H9 (cell line): ENCODE results near the gene DNAH1. TPM values are rescaled to one million over a fixed set of nuclear protein-coding genes. Genes with fewer than 3 reads are reported as not detected.

Experiments
- DNase-seq: peaks from one replicate; pipeline ENCODE4 v3.0.0-alpha.2; 2017
- H2AFZ ChIP-seq: one replicate; pipeline ENCODE4 v1.6.1; 2013; ENCODE audit warnings: mild to moderate bottlenecking, low read length, control low read depth, moderate library complexity
- H2AK5ac ChIP-seq: 2 replicates; pipeline ENCODE4 v1.6.1; 2013; ENCODE audit warnings: low read length, control low read depth, mixed read lengths; ENCODE audit not compliant: insufficient read length
- H2BK120ac ChIP-seq: one replicate; pipeline ENCODE4 v1.6.1; 2013; ENCODE audit warnings: low read depth, mild to moderate bottlenecking, low read length, control low read depth, inconsistent platforms; ENCODE audit not compliant: poor library complexity, severe bottlenecking
- H2BK12ac ChIP-seq: 2 replicates; pipeline ENCODE4 v1.6.1; 2013; ENCODE audit warnings: low read length, control low read depth, mixed read lengths, low read depth; ENCODE audit not compliant: insufficient read length
- H2BK15ac ChIP-seq: 2 replicates; pipeline ENCODE4 v1.6.1; 2013; ENCODE audit warnings: low read depth, low read length, control low read depth
- H2BK20ac ChIP-seq: one replicate; pipeline ENCODE4 v1.6.1; 2013; ENCODE audit warnings: low read depth, mild to moderate bottlenecking, low read length, control low read depth, inconsistent platforms; ENCODE audit not compliant: poor library complexity, severe bottlenecking
- H2BK5ac ChIP-seq: 2 replicates; pipeline ENCODE4 v1.6.1; 2013; ENCODE audit warnings: low read length, control low read depth, mixed read lengths; ENCODE audit not compliant: insufficient read length
- H3K14ac ChIP-seq: 2 replicates; pipeline ENCODE4 v1.6.1; 2013; ENCODE audit warnings: low read length, control low read depth; ENCODE audit not compliant: insufficient read depth
- H3K18ac ChIP-seq: 2 replicates; pipeline ENCODE4 v1.6.1; 2013; ENCODE audit warnings: low read depth, mild to moderate bottlenecking, mixed read lengths, low read length, control low read depth; ENCODE audit not compliant: insufficient read length
- H3K23ac ChIP-seq: 2 replicates; pipeline ENCODE4 v1.6.1; 2013; ENCODE audit warnings: low read length, control low read depth, mixed read lengths, low read depth; ENCODE audit not compliant: insufficient read length
- H3K23me2 ChIP-seq: 2 replicates; pipeline ENCODE4 v1.6.1; 2013; ENCODE audit warnings: low read depth, mild to moderate bottlenecking, mixed read lengths, low read length, control low read depth; ENCODE audit not compliant: insufficient read length, poor library complexity, severe bottlenecking
- H3K27ac ChIP-seq: 2 replicates; pipeline ENCODE4 v1.5.1; 2013; ENCODE audit warnings: low read length, control low read depth, mixed read lengths, low read depth; ENCODE audit not compliant: insufficient read length
- H3K27me3 ChIP-seq: 2 replicates; pipeline ENCODE4 v1.6.1; 2013; ENCODE audit warnings: low read length, control low read depth, inconsistent platforms; ENCODE audit not compliant: insufficient read depth
- H3K4ac ChIP-seq: 2 replicates; pipeline ENCODE4 v1.6.1; 2013; ENCODE audit warnings: low read depth, mild to moderate bottlenecking, control low read depth, inconsistent platforms, low read length, moderate library complexity
- H3K4me1 ChIP-seq: 2 replicates; pipeline ENCODE4 v1.6.1; 2013; ENCODE audit warnings: low read length, control low read depth, inconsistent platforms; ENCODE audit not compliant: insufficient read depth
- H3K4me2 ChIP-seq: 2 replicates; pipeline ENCODE4 v1.6.1; 2013; ENCODE audit warnings: low read length, control low read depth, mixed read lengths; ENCODE audit not compliant: insufficient read length, insufficient read depth
- H3K56ac ChIP-seq: 2 replicates; pipeline ENCODE4 v1.6.1; 2013; ENCODE audit warnings: low read depth, mild to moderate bottlenecking, mixed read lengths, low read length, control low read depth; ENCODE audit not compliant: insufficient read length
- H3K79me1 ChIP-seq: 2 replicates; pipeline ENCODE4 v1.6.1; 2013; ENCODE audit warnings: low read depth, mild to moderate bottlenecking, moderate library complexity, low read length, control low read depth, inconsistent platforms; ENCODE audit not compliant: insufficient read depth, poor library complexity, severe bottlenecking
- H3K79me2 ChIP-seq: 2 replicates; pipeline ENCODE4 v1.6.1; 2013; ENCODE audit warnings: low read length, control low read depth, inconsistent platforms; ENCODE audit not compliant: insufficient read depth
- H3K9ac ChIP-seq: 2 replicates; pipeline ENCODE4 v1.6.1; 2013; ENCODE audit warnings: low read length, control low read depth, mixed read lengths; ENCODE audit not compliant: insufficient read length; ENCODE audit errors: extremely low read depth
- H3K9me3 ChIP-seq: one replicate; pipeline ENCODE4 v1.6.1; 2013; ENCODE audit warnings: low read depth, low read length, inconsistent platforms; ENCODE audit not compliant: control insufficient read depth
- H3T11ph ChIP-seq: one replicate; pipeline ENCODE4 v1.6.1; 2013; ENCODE audit warnings: mild to moderate bottlenecking, low read length, control low read depth, inconsistent platforms
- H4K20me1 ChIP-seq: one replicate; pipeline ENCODE4 v1.6.1; 2013; ENCODE audit not compliant: control insufficient read depth, insufficient read length, insufficient read depth
- H4K5ac ChIP-seq: 2 replicates; pipeline ENCODE4 v1.6.1; 2013; ENCODE audit warnings: low read depth, mild to moderate bottlenecking, mixed read lengths, low read length, control low read depth; ENCODE audit not compliant: insufficient read length
- H4K8ac ChIP-seq: replicated peaks from 2 replicates; pipeline ENCODE4 v1.6.1; 2013; ENCODE audit warnings: low read length, control low read depth, mixed read lengths, low read depth; ENCODE audit not compliant: insufficient read length
- H4K91ac ChIP-seq: 2 replicates; pipeline ENCODE4 v1.6.1; 2013; ENCODE audit warnings: low read depth, mild to moderate bottlenecking, moderate library complexity, mixed read lengths, low read length, control low read depth; ENCODE audit not compliant: insufficient read length
- H3K27ac Mint-ChIP-seq, 3 experiments: 2 replicates in 2 of 3; 3 replicates in 1 of 3; pipeline ENCODE4 v1.8.0; 2020 to 2021; ENCODE audit warnings: mixed read lengths in 3 of 3, mild to moderate bottlenecking in 1 of 3, moderate library complexity in 1 of 3
- H3K27me3 Mint-ChIP-seq: 2 replicates; pipeline ENCODE4 v1.8.0; 2021; ENCODE audit warnings: low read depth, mild to moderate bottlenecking, moderate library complexity, mixed read lengths
- H3K36me3 Mint-ChIP-seq, 3 experiments: 2 replicates in 2 of 3; 3 replicates in 1 of 3; pipeline ENCODE4 v1.8.0; 2020 to 2021; ENCODE audit warnings: low read depth in 3 of 3, mixed read lengths in 3 of 3; ENCODE audit not compliant: insufficient read depth in 1 of 3
- H3K4me1 Mint-ChIP-seq, 2 experiments: 2 replicates each; pipeline ENCODE4 v1.8.0; 2020; ENCODE audit warnings: mixed read lengths in 2 of 2
- H3K4me3 Mint-ChIP-seq, 2 experiments: 2 replicates in 1 of 2; 3 replicates in 1 of 2; pipeline ENCODE4 v1.8.0; 2020 to 2021; ENCODE audit warnings: mild to moderate bottlenecking in 2 of 2, mixed read lengths in 2 of 2, moderate library complexity in 1 of 2
- H3K9me3 Mint-ChIP-seq, 2 experiments: 2 replicates in 1 of 2; 3 replicates in 1 of 2; pipeline ENCODE4 v1.8.0; 2020; ENCODE audit warnings: mild to moderate bottlenecking in 2 of 2, mixed read lengths in 2 of 2, moderate library complexity in 1 of 2
- CTCF ChIP-seq: fragments of 200-600 bp; sonication (generic); conservative IDR thresholded peaks from 3 replicates; pipeline ENCODE4 v1.8.0; 2021; ENCODE audit warnings: antibody characterized with exemption, mild to moderate bottlenecking
- WGBS: extraction: QIAGEN DNeasy Blood & Tissue Kit; methylation state at CpG from one replicate; pipeline ENCODE4 v1.1.7; 2013; ENCODE audit warnings: missing lambda C conversion rate, low lambda C conversion rate, mixed read lengths; ENCODE audit not compliant: insufficient read length; ENCODE audit errors: extremely low coverage; 5-methylcytosine and 5-hydroxymethylcytosine counted together
- total RNA-seq: library from RNA; stranded (reverse); gene quantifications from 2 replicates; pipeline ENCODE4 v1.2.1, GENCODE V29; 2021

Gene DNAH1
- total RNA-seq, 1 experiment from 2014 or later, result 2.0 TPM

DNA sequence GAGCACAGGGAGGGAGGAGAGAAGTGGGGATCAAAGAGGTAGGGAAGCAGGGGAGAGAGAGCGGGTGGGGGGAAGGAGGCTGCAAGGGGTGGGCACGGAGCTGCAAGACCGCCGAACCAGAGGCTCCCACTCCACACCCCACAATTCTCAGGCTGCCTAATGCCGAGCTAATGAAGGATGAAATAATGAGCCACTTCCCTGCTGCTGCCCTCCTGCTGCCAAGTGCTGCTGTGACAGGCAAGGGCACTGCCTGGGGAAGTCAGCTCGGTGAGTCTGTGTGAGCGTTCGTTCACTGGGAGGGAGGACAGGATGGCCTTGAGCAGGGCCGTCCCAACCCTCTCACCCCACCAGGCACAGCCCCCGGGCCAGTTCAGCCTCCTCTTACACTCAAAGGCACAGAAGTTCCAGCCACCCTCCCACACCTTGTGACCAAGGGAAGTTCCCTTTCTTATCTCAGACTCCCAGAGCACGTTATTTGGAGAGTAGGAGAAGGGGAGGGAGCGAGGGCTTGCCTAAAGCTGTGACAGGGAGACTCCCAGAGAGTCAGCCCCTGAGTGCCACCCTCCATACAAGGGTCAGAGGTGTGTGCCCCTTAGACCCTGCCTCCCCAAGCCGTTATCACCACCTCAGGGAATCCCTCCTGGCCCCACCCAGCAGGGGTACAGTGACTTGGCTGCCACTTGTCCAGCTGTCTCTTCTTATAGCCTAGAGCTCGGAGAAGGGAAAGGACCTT lies 16.1 kb upstream of the DNAH1 start:
- H3K23me2 ChIP-seq, result peaks cover 10% of the 10 kb centered on the region
- no peaks in the 10 kb centered on the region for H3K9me3 ChIP-seq
- H2AFZ ChIP-seq, result no peak overlapping the region
- Mint-ChIP-seq H3K36me3 (no peaks in the 10 kb centered on the region; a peak in 1 of 7 replicates), H3K4me1 (peaks cover 25 to 32% of the 10 kb centered on the region in 2 experiments), H3K4me3 (peak overlapping the region; percentile 24 to 81; a peak in 4 of 5 replicates), H3K27me3 (peaks cover 17% of the 10 kb centered on the region), H3K27ac (no peak overlapping the region; a peak in 1 of 7 replicates), H3K9me3 (no peaks in the 10 kb centered on the region)
- H3K4me2 ChIP-seq, result peak overlapping the region; percentile 62
- H3T11ph ChIP-seq, result no peak overlapping the region
- no peak overlapping the region for H2BK15ac ChIP-seq
- H4K8ac ChIP-seq, result no peak overlapping the region
- no peak overlapping the region for H4K5ac ChIP-seq
- no peak overlapping the region for H2AK5ac ChIP-seq
- H2BK20ac ChIP-seq, result no peak overlapping the region
- no peak overlapping the region for H3K14ac ChIP-seq
- no peak overlapping the region for H3K56ac ChIP-seq
- H3K79me2 ChIP-seq, result no peaks in the 10 kb centered on the region
- H4K91ac ChIP-seq, result no peak overlapping the region
- no CpG with 5 or more reads among the region's 14 CpGs for WGBS
- no peak overlapping the region for H2BK12ac ChIP-seq
- H3K27ac ChIP-seq, result no peak overlapping the region
- H3K23ac ChIP-seq, result no peak overlapping the region
- H3K18ac ChIP-seq, result no peak overlapping the region
- no peak overlapping the region for H2BK120ac ChIP-seq
- H3K4me1 ChIP-seq, result peaks cover 2% of the 10 kb centered on the region; the same call in 1 of the 2 replicates
- no peak overlapping the region for H3K4ac ChIP-seq
- no peaks in the 10 kb centered on the region for H3K27me3 ChIP-seq
- H2BK5ac ChIP-seq, result no peak overlapping the region
- 0 out of 3 replicates have a peak, but pooled peaks have one; percentile 14 for TF ChIP-seq CTCF
- no peak overlapping the region for H3K9ac ChIP-seq
- no peaks in the 10 kb centered on the region for H3K79me1 ChIP-seq
- no peaks in the 10 kb centered on the region for H4K20me1 ChIP-seq
- peak; percentile 61 for DNase-seq
